NB4 (cell line): Measurements from ENCODE around the gene DDX4.

ENCODE experiments used
- DNase-seq: peaks from one replicate; pipeline ENCODE4 v3.0.0; 2010; ENCODE audit warnings: low read depth
- H3K4me3 ChIP-seq: one replicate; pipeline ENCODE4 v1.5.1; 2011; ENCODE audit warnings: mild to moderate bottlenecking, low read depth, low read length, moderate library complexity
- CTCF ChIP-seq: IDR thresholded peaks from one replicate; pipeline ENCODE4 v1.5.1; 2012; ENCODE audit warnings: low read depth, low read length
- MYC ChIP-seq: IDR thresholded peaks from 2 replicates; pipeline ENCODE4 v1.6.1; 2011; ENCODE audit warnings: low read depth, low read length
- POLR2A ChIP-seq: IDR thresholded peaks from 2 replicates; pipeline ENCODE4 v1.6.1; 2011; ENCODE audit warnings: mild to moderate bottlenecking; ENCODE audit not compliant: insufficient read length; ENCODE audit errors: extremely low read depth
- TF ChIP-seq, protein P1 (sequence below): IDR thresholded peaks from 2 replicates; pipeline ENCODE4 v1.6.1; 2011; ENCODE audit warnings: low read depth, low read length

The DDX4 gene

GRCh38 chr5:55860709-55861108 is 122.8 kb downstream of the DDX4 start:
- no peak for DNase-seq
- H3K4me3 ChIP-seq = no peak overlapping the region
- no peak for TF ChIP-seq MYC
- TF ChIP-seq CTCF = no peak
- TF ChIP-seq POLR2A = no peak
- TF ChIP-seq, protein P1, sequence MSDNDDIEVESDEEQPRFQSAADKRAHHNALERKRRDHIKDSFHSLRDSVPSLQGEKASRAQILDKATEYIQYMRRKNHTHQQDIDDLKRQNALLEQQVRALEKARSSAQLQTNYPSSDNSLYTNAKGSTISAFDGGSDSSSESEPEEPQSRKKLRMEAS = no peak

- TF ChIP-seq, protein P1 = peak; percentile 75
- no peak for TF ChIP-seq POLR2A
- TF ChIP-seq CTCF = no peak
- TF ChIP-seq MYC = peak; percentile 63
- H3K4me3 ChIP-seq = peak overlapping the region; percentile 18
- DNase-seq = peak; percentile 93
Observed at GRCh38 chr5:55864606-55865541, 127.0 kb downstream of the DDX4 start.

GRCh38 chr5:55865831-55866230 is 128.0 kb downstream of the DDX4 start:
- peak; percentile 56 for DNase-seq
- TF ChIP-seq MYC (no peak), POLR2A (no peak)
- no peak overlapping the region for H3K4me3 ChIP-seq

- no peak overlapping the region for H3K4me3 ChIP-seq
- no peak for TF ChIP-seq CTCF
- TF ChIP-seq, protein P1 = no peak
- no peak for TF ChIP-seq MYC
- no peak for TF ChIP-seq POLR2A
- no peak for DNase-seq
Observed at GRCh38 chr5:55866485-55866884, 128.6 kb downstream of the DDX4 start.
